Posterior cingulate gyrus (tissue), 11 donors: Measurements from ENCODE around the gene EFNA2.
"Not testable (repeated sequence)": the region's sequence is repeated elsewhere in the genome, so short reads cannot be mapped to it uniquely, and the experiment has no call there.

Experiments used
- DNase-seq, 10 donors: peaks; one replicate each; pipeline versions ENCODE4 v3.0.0 to v3.0.0-alpha.2; 2020 to 2021; ENCODE audit warnings: mixed read lengths in 3 of 10
- intact Hi-C: fragments of 100-400 bp; cut with DNase I; formaldehyde crosslinking; loops from one replicate; pipeline ENCODE4 v1.15.1; 2023

EFNA2 gene

DNA sequence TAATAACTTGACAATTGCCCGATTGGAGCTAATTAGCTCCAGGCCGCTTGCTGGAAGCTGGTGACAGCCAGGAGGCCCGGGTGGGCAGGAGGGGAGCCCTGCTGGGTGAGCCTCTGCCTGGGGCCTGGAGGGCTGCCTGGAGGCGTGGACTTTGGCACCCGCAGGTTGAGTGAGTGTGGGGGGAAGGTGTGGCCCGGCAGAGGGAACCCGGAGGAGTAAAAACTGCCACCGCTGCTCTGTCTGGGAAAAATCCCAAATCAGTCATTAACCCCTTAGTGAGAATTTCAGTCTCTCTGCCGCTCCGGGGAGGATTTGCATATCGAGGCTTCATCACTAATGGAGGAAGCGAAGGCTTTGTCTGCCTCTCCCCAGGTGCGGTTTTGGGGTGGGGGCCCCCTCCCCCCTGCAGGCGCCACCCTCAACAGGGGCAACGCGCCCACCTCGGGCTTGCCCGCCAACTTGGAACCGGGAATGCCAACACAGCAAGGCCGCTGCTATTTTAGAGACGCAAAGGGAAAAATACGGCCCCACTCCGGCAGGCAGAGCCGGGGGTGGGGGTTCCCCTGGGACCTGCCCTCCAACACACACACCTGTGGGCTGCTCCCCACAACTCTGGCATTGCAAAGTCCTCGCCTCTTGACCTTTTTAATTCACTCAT, 6.2 kb downstream of the EFNA2 start:
- intact Hi-C loops = no loop called here
- DNase-seq = no peak

DNA sequence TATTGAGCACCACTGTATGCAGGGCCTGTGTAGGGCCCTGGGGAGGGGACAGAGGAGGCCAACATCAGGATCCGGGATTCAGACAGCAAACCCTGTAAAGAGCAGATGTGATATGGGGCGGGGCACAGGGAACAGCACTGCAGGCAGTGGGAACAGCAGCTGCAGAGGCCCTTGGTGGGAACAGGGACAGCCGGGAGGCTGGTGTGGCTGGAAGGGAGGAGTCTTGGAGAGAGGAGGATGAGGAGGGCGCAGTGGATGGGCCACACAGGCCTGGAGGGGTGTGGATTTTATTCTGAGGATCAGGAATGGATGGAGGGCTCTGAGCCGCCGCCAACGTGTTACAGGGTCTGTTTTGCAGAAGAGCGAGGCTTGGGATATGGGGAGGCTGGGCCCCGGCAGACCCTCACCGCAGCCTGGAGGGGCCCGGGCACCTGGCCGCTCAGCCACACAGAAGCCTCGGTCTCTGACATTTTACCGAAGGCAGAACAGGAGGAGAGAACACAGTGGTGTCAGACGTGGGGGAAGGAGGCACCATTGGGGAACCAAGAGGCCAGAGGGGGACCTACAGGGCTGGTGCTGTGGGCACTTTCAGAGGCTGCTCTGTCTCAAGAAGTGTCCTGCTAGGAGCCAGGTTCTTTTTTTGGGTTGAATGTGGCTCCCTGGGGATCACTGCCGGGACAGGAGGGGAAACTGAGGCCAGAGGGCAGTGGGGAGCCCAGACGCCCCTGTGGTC, 6.9 kb downstream of the EFNA2 start:
- intact Hi-C loops = no loop called here
- DNase-seq = no peak

DNA sequence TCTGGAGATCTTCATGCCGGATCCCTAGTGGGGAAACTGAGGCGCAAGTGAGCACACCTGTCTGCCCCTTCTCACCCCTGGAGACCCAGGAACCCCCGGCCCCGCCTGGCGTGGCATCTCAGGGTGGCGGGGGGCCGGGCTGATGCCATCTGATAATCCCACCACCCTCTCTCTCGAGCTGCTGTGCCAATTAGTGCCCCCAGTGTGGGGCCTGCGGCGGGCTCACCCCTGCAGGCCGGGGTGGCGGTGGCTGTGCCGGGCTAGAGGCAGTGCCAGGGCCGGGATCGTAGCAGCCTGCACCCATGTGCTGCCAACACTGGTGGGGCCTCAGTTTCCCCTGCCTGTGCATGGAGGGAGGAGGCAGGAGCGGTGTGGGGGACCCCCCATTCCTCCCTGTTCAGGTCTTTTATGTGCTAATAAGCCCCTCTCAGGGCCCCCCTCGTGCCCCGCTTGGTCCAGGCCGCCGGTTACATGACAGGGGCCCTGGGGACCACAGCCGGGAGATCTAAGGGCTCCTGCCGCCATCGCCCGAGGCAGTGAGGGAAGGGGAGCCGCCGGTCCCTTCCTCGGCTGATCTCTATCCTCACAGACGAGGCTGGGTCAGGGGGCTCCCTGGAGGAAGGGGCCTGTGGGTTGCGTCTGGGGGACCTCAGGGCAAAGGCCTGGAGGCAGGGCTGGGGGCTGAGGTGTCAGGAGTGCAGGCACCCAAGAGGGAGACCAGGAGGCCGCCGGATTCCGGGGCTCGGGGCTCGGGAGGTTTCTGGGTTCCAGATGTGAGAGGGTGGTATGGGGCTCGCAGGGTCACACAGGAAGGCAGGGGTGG, 8.3 kb downstream of the EFNA2 start:
- intact Hi-C loops = no loop called here
- DNase-seq = no peak

DNA sequence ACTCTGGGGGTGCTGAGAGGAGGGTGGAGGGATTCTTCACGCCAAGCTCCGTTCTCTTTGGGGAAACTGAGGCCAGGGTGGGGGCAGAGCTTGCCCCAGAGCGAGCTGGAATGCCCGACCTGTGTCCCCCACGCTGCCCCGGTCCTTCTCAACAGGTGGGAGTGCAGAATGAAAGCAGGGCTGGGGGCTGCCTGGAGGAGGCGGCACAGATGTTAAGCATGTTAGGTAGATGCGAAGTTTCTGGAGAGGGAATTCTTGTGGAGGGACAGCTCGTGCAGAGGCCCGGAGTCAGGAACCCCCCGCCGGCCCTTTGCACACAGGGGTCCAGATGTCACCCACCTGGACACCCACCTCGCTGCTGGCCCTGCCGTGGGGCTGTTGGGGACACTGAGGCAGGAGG, 9.0 kb downstream of the EFNA2 start:
- DNase-seq = no peak
- intact Hi-C loops = no loop called here

DNA sequence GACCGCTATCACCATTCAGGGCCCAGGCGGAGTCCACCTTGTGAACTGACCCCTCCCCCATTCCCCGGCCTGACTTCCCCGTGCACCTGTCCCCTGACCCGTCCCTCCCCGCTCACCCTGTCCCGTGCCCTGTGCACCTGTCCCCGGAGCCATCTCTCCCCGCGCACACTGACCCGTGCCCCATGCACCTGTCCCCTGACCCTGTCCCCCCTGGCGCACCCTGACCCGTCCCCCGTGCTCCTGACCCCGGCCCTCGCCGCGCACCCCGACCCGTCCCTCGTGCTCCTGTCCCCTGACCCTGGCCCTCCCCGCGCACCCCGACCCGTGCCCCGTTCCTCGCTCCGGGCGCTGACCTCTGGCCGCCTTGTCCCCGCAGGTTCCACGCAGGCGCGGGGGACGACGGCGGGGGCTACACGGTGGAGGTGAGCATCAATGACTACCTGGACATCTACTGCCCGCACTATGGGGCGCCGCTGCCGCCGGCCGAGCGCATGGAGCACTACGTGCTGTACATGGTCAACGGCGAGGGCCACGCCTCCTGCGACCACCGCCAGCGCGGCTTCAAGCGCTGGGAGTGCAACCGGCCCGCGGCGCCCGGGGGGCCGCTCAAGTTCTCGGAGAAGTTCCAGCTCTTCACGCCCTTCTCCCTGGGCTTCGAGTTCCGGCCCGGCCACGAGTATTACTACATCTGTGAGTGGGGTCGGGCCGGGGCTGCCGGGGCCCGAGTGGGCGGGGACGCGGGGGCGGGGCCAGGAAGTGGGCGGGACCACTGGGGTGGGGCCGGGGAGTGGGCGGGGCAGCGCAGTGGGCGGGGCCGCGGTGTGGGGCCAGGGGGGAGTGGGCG, 9.7 kb downstream of the EFNA2 start:
- no peak for DNase-seq
- intact Hi-C loops = no loop called here

DNA sequence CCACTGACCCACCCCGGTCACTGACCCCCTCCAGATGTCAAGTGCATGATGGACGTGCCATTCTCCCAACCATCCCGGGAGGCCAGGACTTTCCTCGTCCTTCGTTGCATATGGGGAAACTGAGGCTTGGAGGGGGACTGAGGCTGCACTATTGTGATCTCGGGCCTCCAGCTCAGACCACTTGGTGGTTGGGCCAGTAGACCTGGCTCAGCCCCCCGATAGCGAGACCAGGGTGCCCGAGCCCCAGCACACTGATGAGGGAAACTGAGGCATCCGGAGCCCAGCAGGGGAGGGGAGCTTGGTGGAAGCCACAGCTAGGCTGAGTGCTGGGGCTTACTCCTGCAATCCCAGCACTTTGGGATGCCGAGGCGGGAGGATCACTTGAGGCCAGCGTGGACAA, 10.4 kb downstream of the EFNA2 start:
- intact Hi-C loops = no loop called here
- DNase-seq = no peak

DNA sequence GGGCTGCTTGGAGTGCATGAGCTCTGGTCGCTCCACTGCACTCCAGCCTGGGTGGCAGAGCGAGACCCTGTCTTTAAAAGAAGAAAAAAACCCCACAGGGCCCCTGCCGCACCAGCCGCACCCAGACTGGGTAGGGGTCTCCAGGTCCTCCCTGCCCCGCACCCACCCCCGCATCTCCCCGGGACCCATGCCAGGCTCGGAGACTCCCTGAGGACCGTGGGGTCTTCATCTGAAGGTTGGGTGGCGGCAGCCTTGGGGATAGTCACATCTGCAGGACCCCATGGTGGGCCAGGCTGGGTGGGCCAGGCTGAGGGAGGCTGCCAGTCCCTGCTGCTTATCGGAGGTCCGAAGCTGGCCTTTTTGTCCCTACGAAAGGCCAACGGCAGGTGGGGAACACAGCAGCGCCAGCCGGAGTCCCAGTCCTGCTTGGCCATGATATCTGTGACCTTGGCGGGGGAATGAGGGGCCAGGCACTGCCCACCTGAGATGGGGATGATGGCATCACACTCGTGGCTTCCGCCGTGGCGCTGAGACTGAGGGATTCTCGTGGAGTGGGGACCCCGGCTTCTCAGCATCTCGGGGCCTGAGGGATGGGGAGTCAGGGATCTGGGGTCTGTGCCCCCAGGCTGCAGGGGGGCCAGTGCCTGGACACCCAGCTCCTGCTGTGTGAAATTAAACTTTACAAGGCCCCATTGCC, 11.1 kb downstream of the EFNA2 start:
- no peak for DNase-seq
- intact Hi-C loops = no loop called here

DNA sequence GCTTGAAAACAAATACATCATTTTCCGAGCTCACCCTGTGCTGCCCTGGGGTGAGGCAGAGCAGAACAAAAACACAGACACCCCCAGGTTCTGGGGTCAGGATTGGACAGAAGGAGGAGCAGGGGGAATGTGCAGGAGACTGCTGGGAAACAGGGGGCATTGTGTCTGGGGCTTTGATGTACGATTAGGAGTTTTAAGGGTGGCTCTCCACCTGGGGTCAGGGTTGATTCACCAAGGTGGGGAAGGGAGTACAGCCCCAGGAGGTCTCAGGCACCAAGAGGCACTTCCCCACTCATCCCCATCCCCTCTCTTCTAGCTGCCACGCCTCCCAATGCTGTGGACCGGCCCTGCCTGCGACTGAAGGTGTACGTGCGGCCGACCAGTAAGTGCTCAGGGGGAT, 12.6 kb downstream of the EFNA2 start:
- no peak for DNase-seq
- intact Hi-C loops = no loop called here

DNA sequence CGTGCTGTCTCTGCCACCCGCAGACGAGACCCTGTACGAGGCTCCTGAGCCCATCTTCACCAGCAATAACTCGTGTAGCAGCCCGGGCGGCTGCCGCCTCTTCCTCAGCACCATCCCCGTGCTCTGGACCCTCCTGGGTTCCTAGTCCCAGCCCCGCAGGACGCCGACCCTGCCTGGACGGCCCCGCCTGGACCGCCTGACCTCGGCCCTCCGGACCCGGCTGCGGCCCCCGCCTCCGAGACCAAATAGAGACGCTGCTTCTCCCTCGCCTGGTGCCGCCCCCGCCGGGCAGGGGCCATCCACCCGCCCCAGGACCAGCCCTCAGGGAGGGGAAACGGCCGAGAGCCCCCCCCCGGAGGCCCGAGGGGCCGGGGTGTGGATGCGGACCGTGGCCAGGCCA, 14.1 kb downstream of the EFNA2 start:
- DNase-seq = no peak

DNA sequence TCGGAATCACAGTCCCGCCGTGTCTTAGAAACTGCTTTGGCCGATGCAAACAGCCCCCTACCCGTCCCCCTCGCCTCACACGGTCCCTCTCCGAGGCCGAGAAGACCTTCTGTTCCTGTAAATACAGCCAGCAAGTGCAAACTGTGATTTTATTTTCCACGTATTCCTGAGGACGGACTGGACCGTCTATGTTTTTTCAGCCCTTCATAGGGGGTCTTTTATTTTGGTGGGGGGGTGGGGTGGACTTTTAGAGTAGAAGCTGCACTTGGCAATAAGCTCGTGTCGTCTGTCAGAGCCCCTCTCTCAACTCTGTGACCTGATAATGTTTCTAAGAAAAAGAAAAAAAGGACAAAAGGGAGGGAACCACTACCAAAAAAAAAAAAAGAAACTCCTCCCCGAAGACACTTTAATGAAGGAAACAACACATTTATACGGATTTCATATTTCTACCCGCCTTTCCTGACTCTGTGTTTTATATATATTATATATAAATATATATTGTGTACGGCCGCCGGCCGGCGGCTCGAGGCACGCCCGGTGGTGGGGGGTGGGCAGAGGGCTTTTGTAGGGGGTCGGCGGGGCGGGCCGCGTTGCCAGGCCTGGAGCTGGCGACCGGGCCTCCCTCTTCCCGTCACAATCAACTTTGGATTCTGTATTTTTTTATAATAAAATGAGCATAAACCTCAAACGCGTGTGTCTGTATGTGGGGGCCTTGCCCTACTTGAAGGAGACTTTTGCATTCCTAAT, 15.2 kb downstream of the EFNA2 start:
- DNase-seq = no peak
- intact Hi-C loops = no loop called here

More for the DNA sequence above, 14.1 kb downstream of the EFNA2 start:
- intact Hi-C loops = no loop called here

DNA sequence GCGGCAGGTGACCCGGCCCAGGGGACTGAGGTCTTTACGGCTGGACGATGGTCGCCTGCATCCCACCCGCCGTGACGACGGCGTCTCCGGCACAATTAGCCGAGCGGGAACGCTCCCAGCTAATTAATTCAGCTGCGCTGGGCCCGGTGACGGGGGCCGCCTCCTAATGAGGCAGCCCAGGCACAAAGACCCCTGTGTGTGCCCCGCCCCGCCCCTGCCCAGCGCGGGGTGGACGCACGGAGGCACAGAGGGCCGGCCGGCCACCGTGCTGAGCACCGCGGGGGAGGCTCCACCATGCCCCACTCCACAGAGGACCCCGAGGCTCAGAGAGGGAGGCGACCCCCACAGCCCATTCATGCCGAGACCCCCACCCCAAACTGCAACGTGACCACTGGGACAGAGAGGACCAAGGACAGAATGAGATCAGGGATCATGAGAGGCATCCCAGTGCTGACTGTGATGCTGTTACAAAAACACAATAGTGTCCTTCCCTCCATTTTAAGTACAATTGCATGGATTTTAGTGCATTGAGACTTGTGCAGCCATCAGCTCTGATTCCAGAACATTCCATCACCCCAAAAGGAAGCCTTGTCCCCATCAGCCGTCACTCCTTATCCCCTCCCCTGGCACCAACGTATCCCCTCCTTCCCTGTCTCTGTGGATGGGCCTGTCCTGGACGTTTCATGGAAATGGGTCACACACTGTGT, 17.0 kb downstream of the EFNA2 start:
- peak; percentile 55 to 96 (median 74) for DNase-seq
- intact Hi-C loops = no loop called here

DNA sequence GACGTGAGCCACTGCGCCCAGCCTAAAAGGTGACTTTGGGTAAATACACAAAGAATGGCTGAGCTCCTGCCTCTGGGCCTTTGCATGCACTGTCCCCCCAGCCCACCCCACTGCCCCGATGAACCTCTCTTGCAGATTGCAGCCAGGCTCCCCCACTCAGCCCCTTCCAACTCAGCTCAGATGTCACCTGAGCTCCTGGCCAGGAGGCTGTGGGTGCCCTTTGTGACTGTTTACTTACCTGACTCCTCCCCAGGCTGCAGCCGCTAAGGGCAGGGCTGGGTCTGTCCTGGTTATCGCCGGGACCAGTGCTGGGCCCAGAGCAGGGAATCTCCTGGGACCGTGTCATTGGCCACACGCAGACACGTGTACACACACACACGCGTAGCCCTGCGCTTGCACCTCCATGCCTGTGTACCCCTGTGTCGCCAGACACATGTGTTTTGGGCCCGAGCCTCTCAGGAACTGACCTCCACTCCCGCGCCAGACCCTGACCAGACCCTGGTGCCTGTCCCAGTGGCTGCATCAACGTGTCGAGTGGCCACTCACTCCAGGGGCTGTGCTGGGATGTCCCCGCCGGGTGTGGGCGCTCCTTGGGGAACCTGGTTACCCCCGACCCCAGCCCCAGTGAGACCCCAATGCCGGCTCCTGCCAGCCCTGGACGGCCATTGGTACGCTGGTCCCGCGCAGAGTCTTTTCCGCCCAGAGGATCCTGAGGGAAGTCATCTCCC, 18.7 kb downstream of the EFNA2 start:
- intact Hi-C loops = no loop called here
- no peak for DNase-seq

DNA sequence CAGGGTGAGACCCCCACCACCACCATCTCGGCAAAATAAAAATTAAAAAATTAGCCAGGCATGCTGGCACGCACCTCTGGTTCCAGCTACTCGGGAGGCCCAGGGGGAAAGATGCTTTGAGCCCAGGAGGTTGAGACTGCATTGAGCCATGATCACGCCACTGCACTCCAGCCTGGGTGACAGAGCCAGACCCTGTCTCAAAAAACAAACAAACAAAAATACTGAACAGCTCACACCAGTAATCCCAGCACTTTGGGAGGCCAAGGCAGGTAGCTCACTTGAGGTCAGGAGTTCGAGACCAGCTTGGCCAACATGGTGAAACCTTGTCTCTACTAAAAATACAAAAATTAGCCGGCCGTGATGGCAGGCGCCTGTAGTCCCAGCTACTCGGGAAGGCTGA, 19.7 kb downstream of the EFNA2 start:
- intact Hi-C loops, DNase-seq: not testable (repeated sequence)

DNA sequence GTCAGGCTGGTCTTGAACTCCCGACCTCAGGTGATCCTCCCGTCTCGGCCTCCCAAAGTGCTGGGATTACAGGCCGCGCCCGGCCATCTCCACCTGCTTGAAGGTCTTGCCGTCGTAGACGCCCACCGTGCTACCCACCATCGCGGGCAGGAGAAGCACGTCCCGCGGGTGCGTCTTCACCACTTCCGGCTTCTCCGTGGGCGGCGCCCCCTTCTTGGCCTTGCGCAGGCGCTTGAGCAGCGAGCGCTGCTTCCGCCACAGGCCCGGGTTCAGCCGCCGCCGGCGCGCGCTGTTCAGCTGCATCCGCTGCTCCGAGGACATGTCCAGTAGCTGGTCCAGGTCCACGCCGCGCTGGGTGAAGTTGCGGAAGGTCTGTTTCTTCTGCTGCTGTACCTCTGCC, 21.6 kb downstream of the EFNA2 start:
- no peak for DNase-seq
- intact Hi-C loops = no loop called here

DNA sequence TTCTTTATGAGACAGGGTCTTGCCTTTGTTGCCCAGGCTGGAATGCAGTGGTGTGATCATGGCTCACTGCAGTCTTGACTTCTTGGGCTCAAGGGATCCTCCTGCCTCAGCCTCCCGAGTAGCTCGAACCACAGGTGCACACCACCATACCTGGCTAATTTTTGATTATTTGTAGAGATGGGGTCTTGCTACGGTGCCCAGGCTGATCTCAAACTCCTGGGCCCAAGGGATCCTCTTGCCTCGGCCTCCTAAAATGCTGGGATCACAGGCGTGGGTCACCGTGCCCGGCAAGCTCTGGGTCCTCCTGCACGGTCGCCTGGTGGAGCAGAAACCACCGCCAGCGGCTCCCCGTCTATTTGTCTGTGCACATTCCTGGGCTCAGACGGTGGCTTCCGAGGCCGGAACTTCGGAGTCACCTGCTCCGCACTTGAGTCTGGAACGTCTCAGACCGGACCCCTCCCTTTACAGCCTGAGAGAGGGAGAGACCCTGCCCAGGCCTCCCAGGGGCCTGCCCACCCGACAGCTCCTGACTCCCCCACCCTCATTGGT, 22.2 kb downstream of the EFNA2 start:
- intact Hi-C loops = no loop called here

DNA sequence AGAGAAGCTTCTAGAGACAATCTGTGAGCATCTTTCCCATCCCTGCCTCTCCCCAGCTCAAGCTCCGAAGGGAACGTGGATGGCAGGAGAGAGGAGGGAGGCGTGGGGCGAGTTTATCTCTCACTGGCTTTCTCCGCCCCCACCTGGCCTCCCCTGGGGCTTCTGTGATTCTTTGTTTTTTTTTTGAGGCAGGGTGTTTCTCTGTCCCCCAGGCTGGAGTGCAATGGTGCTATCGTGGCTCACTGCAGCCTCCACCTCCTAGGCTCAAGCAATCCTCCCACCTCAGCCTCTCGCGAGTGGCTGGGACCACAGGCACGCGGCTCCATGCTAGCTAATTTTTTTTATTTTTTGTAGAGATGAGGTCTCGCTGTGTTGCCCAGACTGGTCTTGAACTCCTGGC, 23.0 kb downstream of the EFNA2 start:
- intact Hi-C loops = no loop called here
- DNase-seq = no peak

More for the DNA sequence above, 22.2 kb downstream of the EFNA2 start:
- DNase-seq = no peak

DNA sequence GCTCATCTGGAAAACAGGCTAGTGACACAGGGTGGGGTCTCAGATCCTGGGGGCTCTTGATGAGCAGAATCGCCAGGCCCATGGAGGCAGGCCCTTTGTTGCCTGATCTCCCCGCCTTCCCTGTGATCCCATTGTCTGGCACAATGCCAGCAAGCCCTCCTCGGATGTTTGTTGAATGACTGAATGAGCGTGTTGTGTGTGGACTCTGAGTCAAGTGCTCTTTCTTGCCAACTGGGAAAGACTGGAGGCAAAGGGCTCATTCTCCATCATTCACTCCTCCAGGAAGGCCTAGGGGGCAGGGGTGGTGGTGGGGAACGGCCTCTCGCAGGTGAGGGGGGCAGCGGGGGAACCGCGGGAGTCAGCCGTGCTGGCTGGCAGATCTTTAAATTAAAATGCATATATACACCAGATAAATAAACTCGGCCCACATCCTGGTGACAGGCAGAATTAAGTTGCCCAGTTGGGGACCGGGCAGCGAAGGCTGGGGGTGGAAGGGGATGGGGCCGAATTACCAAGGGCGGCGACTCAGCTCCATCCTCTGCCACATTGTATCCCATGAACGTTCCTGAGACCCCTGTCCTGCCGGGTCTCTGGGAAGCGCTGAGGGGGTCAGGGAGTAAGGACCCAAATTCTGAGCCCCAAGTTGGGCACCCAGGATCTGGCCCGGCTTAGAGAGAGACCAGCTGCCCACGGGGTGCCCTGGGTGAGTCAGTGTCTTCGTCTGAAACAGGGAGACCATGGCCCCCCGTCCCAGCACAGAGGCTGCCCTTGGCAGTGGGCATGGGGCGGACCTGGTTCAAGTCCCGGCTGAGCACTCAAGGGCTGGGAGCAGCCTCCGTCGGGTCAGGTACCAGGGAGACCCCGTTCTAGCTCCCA, 24.5 kb downstream of the EFNA2 start:
- DNase-seq = no peak
- intact Hi-C loops = no loop called here
